Keratinocyte (primary cell): ENCODE results near the gene COPZ1. TPM values are rescaled to one million over a fixed set of nuclear protein-coding genes. Genes with fewer than 3 reads are reported as not detected.

Experiments used
- DNase-seq: peaks from one replicate; pipeline ENCODE4 v3.0.0-alpha.2; 2011; ENCODE audit warnings: low read depth, missing footprints, low spot score
- FAIRE-seq: peaks from 2 replicates; lab custom pipeline; 2011; peaks lifted over from hg19 to GRCh38; lab: Jason Lieb, UNC
- H2AFZ ChIP-seq: 2 replicates; pipeline ENCODE4 v1.6.0; 2012; ENCODE audit warnings: low read length, control low read depth, inconsistent platforms; ENCODE audit not compliant: control insufficient read depth
- H3K27ac ChIP-seq: 2 replicates; pipeline ENCODE4 v1.5.1; 2011; ENCODE audit warnings: low read length; ENCODE audit not compliant: control insufficient read depth, insufficient read depth
- H3K27me3 ChIP-seq: 3 replicates; pipeline ENCODE4 v1.6.0; 2011; ENCODE audit warnings: low read length; ENCODE audit not compliant: control insufficient read depth, insufficient read depth; ENCODE audit errors: extremely low read depth
- H3K36me3 ChIP-seq, 2 experiments: 2 replicates in 1 of 2; 3 replicates in 1 of 2; pipeline ENCODE4 v1.5.1; 2011; ENCODE audit warnings: low read length in 2 of 2, mild to moderate bottlenecking in 1 of 2; ENCODE audit not compliant: control insufficient read depth in 2 of 2, insufficient read depth in 2 of 2; ENCODE audit errors: extremely low read depth in 1 of 2
- H3K4me1 ChIP-seq: 3 replicates; pipeline ENCODE4 v1.5.1; 2011; ENCODE audit warnings: low read length; ENCODE audit not compliant: control insufficient read depth, insufficient read depth; ENCODE audit errors: extremely low read depth
- H3K4me2 ChIP-seq: 3 replicates; pipeline ENCODE4 v1.6.0; 2011; ENCODE audit warnings: low read depth, low read length; ENCODE audit not compliant: control insufficient read depth, insufficient read depth; ENCODE audit errors: extremely low read depth
- H3K4me3 ChIP-seq, 3 experiments: fragments of 200-600 bp in 1 of 3; sonication (generic) in 1 of 3; 2 replicates in 2 of 3; 3 replicates in 1 of 3; pipeline ENCODE4 v1.5.1; 2011 to 2016; ENCODE audit warnings: low read length in 3 of 3, mild to moderate bottlenecking in 3 of 3, control low read depth in 2 of 3, inconsistent platforms in 1 of 3, low read depth in 1 of 3, mixed read lengths in 1 of 3, mixed run types in 1 of 3, moderate library complexity in 1 of 3; ENCODE audit not compliant: control insufficient read depth in 2 of 3, insufficient read depth in 2 of 3; ENCODE audit errors: extremely low read depth in 1 of 3
- H3K79me2 ChIP-seq: 2 replicates; pipeline ENCODE4 v1.6.0; 2012; ENCODE audit warnings: low read length; ENCODE audit not compliant: control insufficient read depth, insufficient read depth
- H3K9ac ChIP-seq: 3 replicates; pipeline ENCODE4 v1.6.0; 2011; ENCODE audit warnings: low read length; ENCODE audit not compliant: control insufficient read depth, insufficient read depth; ENCODE audit errors: extremely low read depth
- H3K9me1 ChIP-seq: 3 replicates; pipeline ENCODE4 v1.6.0; 2011; ENCODE audit warnings: low read length; ENCODE audit not compliant: control insufficient read depth, insufficient read depth; ENCODE audit errors: extremely low read depth
- H3K9me3 ChIP-seq: 2 replicates; pipeline ENCODE4 v1.5.1; 2012; ENCODE audit warnings: low read depth, low read length; ENCODE audit not compliant: control insufficient read depth
- H4K20me1 ChIP-seq: 3 replicates; pipeline ENCODE4 v1.6.0; 2011; ENCODE audit warnings: low read length; ENCODE audit not compliant: control insufficient read depth, insufficient read depth; ENCODE audit errors: extremely low read depth
- EZH2 ChIP-seq: IDR thresholded peaks from one replicate; pipeline ENCODE4 v1.6.1; 2012; ENCODE audit warnings: inconsistent platforms, mild to moderate bottlenecking, low read length, moderate library complexity
- dilution Hi-C: fragments of 300-500 bp; cut with MboI; formaldehyde crosslinking; loops from one replicate; pipeline ENCODE4 v1.7.0; 2020; ENCODE audit warnings: low sequenced_read_pairs; ENCODE audit not compliant: extremely low pct_ligation_motif_present
- polyA plus RNA-seq, 5 experiments: library from polyadenylated mRNA; depleted of rRNA in 3 of 5; stranded (reverse) in 3 of 5; stranded (forward) in 1 of 5; unstranded in 1 of 5; fragments of >200 nt; gene quantifications; 1 replicate in 1 of 5; 2 replicates in 3 of 5; 3 replicates in 1 of 5; pipeline versions ENCODE4 v1.2.1 to v1.2.3, GENCODE V29; 2011 to 2012; ENCODE audit warnings: missing spikeins in 2 of 5, low read depth in 1 of 5, low replicate concordance in 1 of 5
- TF ChIP-seq, protein P1 (sequence below), 3 experiments: IDR thresholded peaks in 1 of 3; conservative IDR thresholded peaks in 1 of 3; optimal IDR thresholded peaks in 1 of 3; 2 replicates in 2 of 3; 3 replicates in 1 of 3; pipeline versions ENCODE3 to v1.5.1; 2011; ENCODE audit warnings: low read length in 3 of 3, mild to moderate bottlenecking in 3 of 3, moderate library complexity in 2 of 3, control low read depth in 1 of 3, inconsistent platforms in 1 of 3; ENCODE audit not compliant: insufficient read depth in 2 of 3; ENCODE audit errors: extremely low read depth in 1 of 3

The COPZ1 gene
- polyA plus RNA-seq, 1 donor (not counting 4 experiments of a cell fraction or from before 2014, with no cell fraction given), result 280 TPM

GRCh38 chr12:54393743-54394142, 68.8 kb downstream of the COPZ1 start:
- Histone ChIP-seq H2AFZ (no peak overlapping the region), H3K4me1 (peaks cover 45% of the 10 kb centered on the region), H3K9me3 (no peaks in the 10 kb centered on the region), H3K9me1 (no peaks in the 10 kb centered on the region), H4K20me1 (no peaks in the 10 kb centered on the region), H3K4me2 (peak overlapping the region; percentile 0), H3K9ac (no peak overlapping the region), H3K4me3 (no peak overlapping the region), H3K27me3 (no peaks in the 10 kb centered on the region), H3K79me2 (peaks cover 21% of the 10 kb centered on the region), H3K27ac (peak overlapping the region; percentile 10), H3K36me3 (peaks cover 26 to 48% of the 10 kb centered on the region in 2 experiments)
- dilution Hi-C loops, result no loop called here
- TF ChIP-seq EZH2, result no peak
- TF ChIP-seq, protein P1, sequence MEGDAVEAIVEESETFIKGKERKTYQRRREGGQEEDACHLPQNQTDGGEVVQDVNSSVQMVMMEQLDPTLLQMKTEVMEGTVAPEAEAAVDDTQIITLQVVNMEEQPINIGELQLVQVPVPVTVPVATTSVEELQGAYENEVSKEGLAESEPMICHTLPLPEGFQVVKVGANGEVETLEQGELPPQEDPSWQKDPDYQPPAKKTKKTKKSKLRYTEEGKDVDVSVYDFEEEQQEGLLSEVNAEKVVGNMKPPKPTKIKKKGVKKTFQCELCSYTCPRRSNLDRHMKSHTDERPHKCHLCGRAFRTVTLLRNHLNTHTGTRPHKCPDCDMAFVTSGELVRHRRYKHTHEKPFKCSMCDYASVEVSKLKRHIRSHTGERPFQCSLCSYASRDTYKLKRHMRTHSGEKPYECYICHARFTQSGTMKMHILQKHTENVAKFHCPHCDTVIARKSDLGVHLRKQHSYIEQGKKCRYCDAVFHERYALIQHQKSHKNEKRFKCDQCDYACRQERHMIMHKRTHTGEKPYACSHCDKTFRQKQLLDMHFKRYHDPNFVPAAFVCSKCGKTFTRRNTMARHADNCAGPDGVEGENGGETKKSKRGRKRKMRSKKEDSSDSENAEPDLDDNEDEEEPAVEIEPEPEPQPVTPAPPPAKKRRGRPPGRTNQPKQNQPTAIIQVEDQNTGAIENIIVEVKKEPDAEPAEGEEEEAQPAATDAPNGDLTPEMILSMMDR (optimal IDR thresholded peaks at IDR 0.05 in 1 of 3, IDR thresholded peaks at IDR 0.05 in 1 of 3, conservative IDR thresholded peaks at IDR 0.05 in 1 of 3; ENCODE audit: extremely low read depth in 1 of 3, insufficient read depth in 2 of 3, low read length in 3 of 3), result no peak
- DNase-seq, result no peak
- no peak for FAIRE-seq

DNA sequence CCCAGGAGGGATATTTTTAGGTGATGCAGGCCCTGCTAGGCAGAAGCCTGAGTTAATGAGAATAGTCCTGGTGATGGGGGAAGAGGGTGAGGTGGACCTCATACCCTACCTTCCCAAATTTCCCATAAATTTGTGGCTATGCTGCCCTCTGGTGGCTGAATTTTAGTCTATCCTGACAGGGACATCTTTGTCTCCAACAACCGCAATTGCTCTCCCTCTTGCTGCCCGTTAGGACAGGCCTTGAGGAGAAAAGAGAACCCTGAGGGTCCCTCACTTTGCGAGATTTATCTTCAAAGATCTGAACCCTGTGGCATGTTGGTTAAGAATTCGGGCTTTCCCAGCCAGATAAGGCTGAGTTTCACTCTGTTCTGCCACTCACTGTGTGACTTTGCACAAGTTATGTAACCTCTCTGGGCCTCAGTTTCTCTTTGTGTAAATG, 69.4 kb downstream of the COPZ1 start:
- no peak overlapping the region for H3K27ac ChIP-seq
- TF ChIP-seq, protein P1 (optimal IDR thresholded peaks at IDR 0.05 in 1 of 3, IDR thresholded peaks at IDR 0.05 in 1 of 3, conservative IDR thresholded peaks at IDR 0.05 in 1 of 3; ENCODE audit: extremely low read depth in 1 of 3, insufficient read depth in 2 of 3, low read length in 3 of 3), result peak; percentile 48 to 84 (median 80)
- TF ChIP-seq EZH2, result no peak

More for the DNA sequence above, 69.4 kb downstream of the COPZ1 start:
- no peak overlapping the region for H2AFZ ChIP-seq
- no peak overlapping the region for H3K4me2 ChIP-seq
- H3K4me3 ChIP-seq, result no peak overlapping the region
- dilution Hi-C loops, result no loop called here
- DNase-seq (no peak), FAIRE-seq (peak; percentile 36)
- no peak overlapping the region for H3K9ac ChIP-seq
- no peaks in the 10 kb centered on the region for H3K27me3 ChIP-seq
- H3K9me3 ChIP-seq, result no peaks in the 10 kb centered on the region
- no peaks in the 10 kb centered on the region for H4K20me1 ChIP-seq
- H3K36me3 ChIP-seq, result peaks cover 28 to 47% of the 10 kb centered on the region in 2 experiments
- peaks cover 40% of the 10 kb centered on the region for H3K4me1 ChIP-seq
- no peaks in the 10 kb centered on the region for H3K9me1 ChIP-seq
- peaks cover 15% of the 10 kb centered on the region for H3K79me2 ChIP-seq
